Neuron (in vitro differentiated cells): ENCODE data around the gene TRPC4.

Experiments
- H2AFZ ChIP-seq: one replicate; pipeline ENCODE4 v1.6.1; 2013; ENCODE audit warnings: low read depth, mild to moderate bottlenecking, inconsistent platforms, low read length, moderate library complexity
- H3K27me3 ChIP-seq: one replicate; pipeline ENCODE4 v1.6.1; 2013; ENCODE audit warnings: low read length; ENCODE audit not compliant: insufficient read depth
- H3K36me3 ChIP-seq: one replicate; pipeline ENCODE4 v1.6.1; 2013; ENCODE audit warnings: low read length; ENCODE audit not compliant: insufficient read depth
- H3K4me1 ChIP-seq: one replicate; pipeline ENCODE4 v1.6.1; 2013; ENCODE audit warnings: low read length; ENCODE audit not compliant: insufficient read depth
- H3K4me3 ChIP-seq: 2 replicates; pipeline ENCODE4 v1.5.1; 2013; ENCODE audit warnings: mild to moderate bottlenecking, low read length, moderate library complexity
- H3K9me3 ChIP-seq: one replicate; pipeline ENCODE4 v1.6.1; 2013; ENCODE audit warnings: low read length

Gene TRPC4

DNA sequence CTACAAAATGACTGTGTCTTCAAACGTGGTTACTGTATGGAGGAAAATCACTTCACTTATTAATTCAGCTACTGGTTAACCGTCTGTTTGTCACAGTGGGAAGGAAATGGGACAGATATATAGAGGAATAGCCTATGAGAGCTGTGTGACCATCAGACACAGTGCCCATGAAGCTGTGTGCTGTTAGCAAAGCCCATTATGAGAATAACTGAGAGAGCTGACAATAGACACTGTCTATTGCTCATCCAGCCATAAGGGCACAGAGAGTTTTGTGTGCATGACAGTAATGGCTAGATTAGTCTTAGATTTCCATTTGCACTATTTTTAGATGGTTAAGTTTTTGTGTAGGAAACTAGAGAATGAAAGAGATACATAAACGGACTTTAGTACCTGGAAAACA lies 206.9 kb downstream of the TRPC4 start:
- no peaks in the 10 kb centered on the region for H3K36me3 ChIP-seq
- H3K4me1 ChIP-seq = peaks cover 9% of the 10 kb centered on the region
- no peaks in the 10 kb centered on the region for H3K9me3 ChIP-seq
- no peak overlapping the region for H2AFZ ChIP-seq
- H3K27me3 ChIP-seq = no peaks in the 10 kb centered on the region
- no peak overlapping the region for H3K4me3 ChIP-seq

DNA sequence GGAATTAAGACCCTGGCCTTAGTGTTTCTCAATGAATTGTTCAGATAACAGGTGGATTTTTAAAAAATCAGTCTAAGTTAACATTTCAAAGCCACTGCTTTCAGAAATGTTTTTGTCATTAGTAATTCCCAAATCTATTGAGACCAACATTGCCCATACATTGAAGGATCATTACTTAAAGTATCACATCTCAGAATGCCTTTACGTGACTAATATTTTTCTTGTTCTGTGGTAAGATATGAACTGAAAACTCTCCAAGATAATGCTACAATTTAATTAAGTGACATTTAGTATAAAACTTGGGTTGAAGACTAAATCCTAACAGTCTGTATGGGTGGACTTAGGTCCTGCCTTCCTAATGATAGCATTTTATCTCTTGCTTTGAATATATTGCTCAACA lies 211.6 kb downstream of the TRPC4 start:
- Histone ChIP-seq H3K9me3 (no peaks in the 10 kb centered on the region), H3K36me3 (no peaks in the 10 kb centered on the region), H3K4me1 (no peaks in the 10 kb centered on the region), H3K27me3 (no peaks in the 10 kb centered on the region), H2AFZ (no peak overlapping the region), H3K4me3 (no peak overlapping the region)

DNA sequence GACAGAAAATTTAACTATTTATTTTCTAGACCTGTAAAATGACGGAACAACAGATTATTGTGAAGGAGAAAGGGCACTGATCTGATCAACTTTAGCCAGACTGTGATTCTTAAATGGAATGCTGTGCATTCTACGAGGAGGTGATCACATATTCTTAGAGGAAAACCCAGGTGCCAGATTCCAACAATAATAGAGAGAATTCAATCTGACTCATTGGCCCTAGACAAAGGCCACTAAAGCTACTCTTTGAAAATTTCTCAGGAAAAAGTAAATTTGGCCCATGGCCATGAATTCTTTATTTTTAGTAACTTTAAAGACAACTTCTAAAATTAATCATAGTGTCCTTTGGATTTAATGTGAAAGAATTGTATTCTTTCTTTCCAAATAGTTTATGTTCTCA lies 212.4 kb downstream of the TRPC4 start:
- no peak overlapping the region for H3K4me3 ChIP-seq
- H2AFZ ChIP-seq = no peak overlapping the region
- no peaks in the 10 kb centered on the region for H3K36me3 ChIP-seq
- no peaks in the 10 kb centered on the region for H3K9me3 ChIP-seq
- no peaks in the 10 kb centered on the region for H3K4me1 ChIP-seq
- no peaks in the 10 kb centered on the region for H3K27me3 ChIP-seq

- no peak overlapping the region for H2AFZ ChIP-seq
- no peaks in the 10 kb centered on the region for H3K4me1 ChIP-seq
- no peaks in the 10 kb centered on the region for H3K27me3 ChIP-seq
- no peaks in the 10 kb centered on the region for H3K9me3 ChIP-seq
- H3K4me3 ChIP-seq = no peak overlapping the region
- no peaks in the 10 kb centered on the region for H3K36me3 ChIP-seq
Observed at GRCh38 chr13:37656247-37656940, 213.2 kb downstream of the TRPC4 start.

GRCh38 chr13:37652596-37652995 lies 217.0 kb downstream of the TRPC4 start:
- H2AFZ ChIP-seq = no peak overlapping the region
- peaks cover under 1% of the 10 kb centered on the region for H3K4me1 ChIP-seq
- H3K27me3 ChIP-seq = no peaks in the 10 kb centered on the region
- no peaks in the 10 kb centered on the region for H3K9me3 ChIP-seq
- H3K36me3 ChIP-seq = no peaks in the 10 kb centered on the region
- no peak overlapping the region for H3K4me3 ChIP-seq

- no peaks in the 10 kb centered on the region for H3K9me3 ChIP-seq
- no peaks in the 10 kb centered on the region for H3K27me3 ChIP-seq
- H3K4me3 ChIP-seq = no peak overlapping the region
- no peak overlapping the region for H2AFZ ChIP-seq
- H3K36me3 ChIP-seq = no peaks in the 10 kb centered on the region
- H3K4me1 ChIP-seq = peaks cover 8% of the 10 kb centered on the region
Observed at GRCh38 chr13:37651891-37652290, 217.7 kb downstream of the TRPC4 start.

DNA sequence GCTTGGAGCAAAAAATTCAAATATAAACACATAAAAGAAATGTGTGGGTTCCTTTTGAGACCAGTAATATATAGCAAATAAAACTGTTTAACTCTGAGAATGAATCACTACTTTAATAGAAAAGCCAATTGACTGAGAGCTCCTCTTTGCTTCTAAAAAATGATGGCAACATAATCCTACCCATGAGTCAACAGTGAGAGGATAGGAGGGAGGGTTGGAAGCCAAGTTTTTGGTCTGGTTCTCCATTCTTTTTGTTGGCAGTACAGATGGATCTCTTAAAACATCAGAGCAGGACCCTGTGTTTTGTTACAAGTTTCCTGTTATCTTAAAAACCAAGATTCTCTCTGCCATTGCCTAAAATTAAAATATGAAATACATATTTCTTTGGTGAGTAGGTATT lies 221.0 kb downstream of the TRPC4 start:
- H3K4me1 ChIP-seq = peaks cover 31% of the 10 kb centered on the region
- H3K27me3 ChIP-seq = no peaks in the 10 kb centered on the region
- no peak overlapping the region for H2AFZ ChIP-seq
- no peaks in the 10 kb centered on the region for H3K36me3 ChIP-seq
- no peaks in the 10 kb centered on the region for H3K9me3 ChIP-seq
- no peak overlapping the region for H3K4me3 ChIP-seq

DNA sequence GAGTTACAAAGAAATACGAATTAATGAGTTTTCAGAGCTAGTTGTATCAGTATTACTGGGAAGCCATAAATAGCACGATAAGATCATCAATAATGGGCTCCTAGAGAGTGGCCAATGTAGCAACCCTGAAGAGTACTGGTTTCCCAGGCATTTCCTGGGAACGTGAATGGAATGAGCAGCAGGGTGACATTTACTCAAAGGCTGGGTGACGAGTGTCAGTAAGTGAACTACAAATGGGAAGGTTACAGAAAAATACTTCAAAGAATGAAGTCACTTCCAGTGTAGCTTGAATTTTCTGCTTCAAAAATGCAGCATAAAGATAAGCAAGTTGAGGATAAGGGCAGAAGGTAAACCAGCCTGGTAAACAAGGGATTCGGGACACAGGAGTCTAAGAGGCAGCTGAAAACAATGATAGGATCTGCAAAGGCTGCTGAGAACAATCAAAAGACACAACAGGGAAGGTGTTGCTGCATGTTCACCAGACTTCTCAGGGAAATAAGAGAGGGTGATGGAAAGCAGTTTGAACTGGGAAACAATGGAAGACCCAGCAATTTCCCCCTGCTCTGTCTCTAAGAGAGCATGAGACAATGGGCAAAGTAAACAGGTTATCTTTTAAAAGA lies 222.4 kb downstream of the TRPC4 start:
- H2AFZ ChIP-seq = peak overlapping the region; percentile 1
- H3K27me3 ChIP-seq = no peaks in the 10 kb centered on the region
- H3K36me3 ChIP-seq = no peaks in the 10 kb centered on the region
- peaks cover 31% of the 10 kb centered on the region for H3K4me1 ChIP-seq
- peak overlapping the region; percentile 31 for H3K4me3 ChIP-seq
- H3K9me3 ChIP-seq = no peaks in the 10 kb centered on the region

DNA sequence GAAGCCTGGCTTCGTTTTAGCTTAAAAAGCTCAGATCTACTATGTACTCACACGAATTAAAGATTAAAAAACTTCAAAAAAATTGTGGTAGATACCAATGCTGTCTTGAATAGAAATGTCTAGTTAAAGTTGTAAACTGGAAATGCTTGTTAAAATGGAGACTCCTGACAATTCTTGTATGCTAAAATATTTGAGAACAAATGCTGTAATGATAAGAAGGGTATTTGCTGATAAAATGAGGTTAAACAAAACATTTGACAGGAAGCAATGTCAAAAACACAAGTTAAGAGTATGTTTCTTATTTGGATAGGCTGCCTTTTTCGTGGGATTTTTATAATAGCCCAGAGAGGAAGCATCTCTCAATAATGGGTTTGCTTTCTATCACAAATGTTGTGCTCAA lies 223.0 kb downstream of the TRPC4 start:
- Histone ChIP-seq H3K9me3 (no peaks in the 10 kb centered on the region), H3K27me3 (no peaks in the 10 kb centered on the region), H3K4me3 (no peak overlapping the region), H3K4me1 (peaks cover 31% of the 10 kb centered on the region), H3K36me3 (no peaks in the 10 kb centered on the region), H2AFZ (peak overlapping the region; percentile 1)

DNA sequence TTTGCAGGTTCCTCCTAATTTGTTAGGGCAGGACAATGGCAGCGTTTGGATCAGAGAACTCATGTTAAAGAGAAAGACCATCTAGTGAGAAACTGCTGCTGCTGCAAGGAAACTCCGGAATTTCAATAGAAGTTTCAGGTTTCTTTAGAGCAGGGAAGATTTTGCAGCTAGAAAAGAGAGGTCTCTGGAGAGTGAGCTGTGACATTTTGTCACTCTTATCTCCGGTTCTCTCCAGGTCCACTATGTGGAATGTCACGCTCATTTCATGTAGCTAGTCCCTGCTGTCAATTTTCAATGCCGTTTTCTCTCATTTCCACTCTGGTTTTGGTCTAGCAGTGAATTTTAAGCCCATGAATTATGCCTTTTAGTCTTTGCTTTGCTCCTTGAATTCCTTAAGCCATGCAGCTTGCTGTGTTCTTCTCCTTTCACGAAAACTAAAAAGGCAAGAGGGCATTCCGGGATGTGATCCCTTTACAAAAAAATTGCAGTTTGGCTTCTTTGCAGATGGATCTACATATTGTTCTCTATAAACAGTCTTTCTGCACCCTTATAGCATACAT lies 224.3 kb downstream of the TRPC4 start:
- H3K27me3 ChIP-seq = no peaks in the 10 kb centered on the region
- H3K9me3 ChIP-seq = no peaks in the 10 kb centered on the region
- peaks cover 39% of the 10 kb centered on the region for H3K4me1 ChIP-seq
- H3K36me3 ChIP-seq = no peaks in the 10 kb centered on the region
- H2AFZ ChIP-seq = peak overlapping the region; percentile 24
- peak overlapping the region; percentile 30 for H3K4me3 ChIP-seq

GRCh38 chr13:37641391-37641790 lies 228.2 kb downstream of the TRPC4 start:
- H2AFZ ChIP-seq = no peak overlapping the region
- no peaks in the 10 kb centered on the region for H3K9me3 ChIP-seq
- no peak overlapping the region for H3K4me3 ChIP-seq
- H3K4me1 ChIP-seq = peaks cover 26% of the 10 kb centered on the region
- H3K36me3 ChIP-seq = peaks cover 5% of the 10 kb centered on the region
- H3K27me3 ChIP-seq = no peaks in the 10 kb centered on the region

DNA sequence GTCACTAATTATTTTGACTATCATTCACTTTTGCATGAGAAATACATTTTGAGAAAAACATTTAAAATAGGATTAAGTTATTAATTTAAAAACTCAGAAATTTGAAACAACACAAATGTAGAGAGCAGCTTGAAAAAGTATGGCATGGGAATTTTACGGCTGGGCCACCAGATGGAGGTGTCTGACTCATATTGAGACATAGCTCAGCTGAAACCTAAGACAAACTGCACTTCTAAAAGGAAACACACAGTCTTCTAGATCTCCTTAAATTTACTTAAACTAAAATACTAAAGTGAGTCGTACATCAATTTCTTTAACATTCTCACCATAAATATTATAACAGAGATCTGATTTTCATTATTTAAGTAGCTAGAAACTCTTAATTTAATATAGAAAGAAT lies 229.1 kb downstream of the TRPC4 start:
- Histone ChIP-seq H3K27me3 (no peaks in the 10 kb centered on the region), H3K9me3 (no peaks in the 10 kb centered on the region), H3K4me1 (peaks cover 17% of the 10 kb centered on the region), H3K4me3 (no peak overlapping the region), H3K36me3 (peaks cover 5% of the 10 kb centered on the region), H2AFZ (no peak overlapping the region)

- Histone ChIP-seq H2AFZ (no peak overlapping the region), H3K4me3 (no peak overlapping the region), H3K36me3 (peaks cover 5% of the 10 kb centered on the region), H3K27me3 (no peaks in the 10 kb centered on the region), H3K4me1 (peaks cover 9% of the 10 kb centered on the region), H3K9me3 (no peaks in the 10 kb centered on the region)
Observed at GRCh38 chr13:37636701-37637100, 232.9 kb downstream of the TRPC4 start.
